SK-N-SH treated with all-trans-retinoic acid at 6 μM for 48 hours (cell line): ENCODE results near the gene GAK.

Experiments
- ATAC-seq: fragments of 200-7000 bp; cut with Tn5 transposase; 3 replicates; pipeline ENCODE4 v1.9.1; 2020; ENCODE audit warnings: mild to moderate bottlenecking, moderate library complexity
- ARNTL ChIP-seq: fragments of 450-650 bp; formaldehyde crosslinking; IDR thresholded peaks from 2 replicates; pipeline ENCODE4 v1.5.0; 2020; ENCODE audit warnings: low read depth, mild to moderate bottlenecking, moderate library complexity, borderline replicate concordance
- BACH2 ChIP-seq: fragments of 250-450 bp; sonication (Bioruptor Pico); IDR thresholded peaks from 2 replicates; pipeline ENCODE4 v1.9.0; 2021; ENCODE audit warnings: mild to moderate bottlenecking, borderline replicate concordance
- CSDC2 ChIP-seq: fragments of 250-450 bp; sonication (Bioruptor Pico); IDR thresholded peaks from 2 replicates; pipeline ENCODE4 v1.5.0; 2020; ENCODE audit warnings: mild to moderate bottlenecking, moderate library complexity
- ESRRG ChIP-seq: fragments of 250-450 bp; sonication (Bioruptor Pico); IDR thresholded peaks from 2 replicates; pipeline ENCODE4 v1.6.1; 2021; ENCODE audit warnings: mild to moderate bottlenecking
- GLIS3 ChIP-seq: fragments of 250-450 bp; sonication (Bioruptor Pico); IDR thresholded peaks from 2 replicates; pipeline ENCODE4 v1.5.0; 2020; ENCODE audit warnings: mild to moderate bottlenecking, moderate library complexity
- ISL1 ChIP-seq: fragments of 250-450 bp; sonication (Bioruptor Pico); IDR thresholded peaks from 2 replicates; pipeline ENCODE4 v2.1.2; 2022; ENCODE audit warnings: mild to moderate bottlenecking, moderate library complexity
- OSR1 ChIP-seq: fragments of 250-450 bp; sonication (Bioruptor Pico); IDR thresholded peaks from 2 replicates; pipeline ENCODE4 v1.8.0; 2022; ENCODE audit warnings: moderate library complexity, mild to moderate bottlenecking, inconsistent platforms
- PATZ1 ChIP-seq: fragments of 250-450 bp; sonication (Bioruptor Pico); IDR thresholded peaks from 2 replicates; pipeline ENCODE4 v1.8.0; 2020; ENCODE audit warnings: mild to moderate bottlenecking, moderate library complexity, borderline replicate concordance
- PPARA ChIP-seq: fragments of 250-450 bp; sonication (Bioruptor Pico); IDR thresholded peaks from 2 replicates; pipeline ENCODE4 v1.5.0; 2020; ENCODE audit warnings: mild to moderate bottlenecking, borderline replicate concordance
- RARB ChIP-seq: fragments of 250-450 bp; sonication (Bioruptor Pico); IDR thresholded peaks from 2 replicates; pipeline ENCODE4 v1.8.0; 2021; ENCODE audit warnings: mild to moderate bottlenecking, moderate library complexity
- SNAI2 ChIP-seq: fragments of 250-450 bp; sonication (Bioruptor Pico); IDR thresholded peaks from 2 replicates; pipeline ENCODE4 v1.5.0; 2020; ENCODE audit warnings: mild to moderate bottlenecking, moderate library complexity
- TCF4 ChIP-seq: fragments of 250-450 bp; sonication (Bioruptor Pico); IDR thresholded peaks from 2 replicates; pipeline ENCODE4 v1.8.0; 2021; ENCODE audit warnings: mild to moderate bottlenecking, moderate library complexity, borderline replicate concordance
- TOX ChIP-seq: fragments of 250-450 bp; sonication (Bioruptor Pico); IDR thresholded peaks from 2 replicates; pipeline ENCODE4 v1.8.0; 2021; ENCODE audit warnings: mild to moderate bottlenecking, moderate library complexity, borderline replicate concordance
- TSHZ2 ChIP-seq: fragments of 250-450 bp; sonication (Bioruptor Pico); IDR thresholded peaks from 2 replicates; pipeline ENCODE4 v1.5.0; 2020; ENCODE audit warnings: mild to moderate bottlenecking, moderate library complexity
- ZC3H10 ChIP-seq: fragments of 250-450 bp; sonication (Bioruptor Pico); IDR thresholded peaks from 2 replicates; pipeline ENCODE4 v1.5.1; 2021; ENCODE audit warnings: mild to moderate bottlenecking, moderate library complexity
- ZFP3 ChIP-seq: fragments of 250-450 bp; sonication (Bioruptor Pico); IDR thresholded peaks from 2 replicates; pipeline ENCODE4 v1.5.0; 2020; ENCODE audit warnings: mild to moderate bottlenecking, moderate library complexity
- ZFP30 ChIP-seq: fragments of 450-650 bp; formaldehyde crosslinking; IDR thresholded peaks from 2 replicates; pipeline ENCODE4 v1.5.0; 2022; ENCODE audit warnings: mild to moderate bottlenecking, moderate library complexity
- ZNF565 ChIP-seq: fragments of 450-650 bp; formaldehyde crosslinking; conservative IDR thresholded peaks from 2 replicates; pipeline ENCODE4 v1.5.0; 2020; ENCODE audit warnings: low read depth, mild to moderate bottlenecking, moderate library complexity
- ZNF70 ChIP-seq: fragments of 450-650 bp; formaldehyde crosslinking; IDR thresholded peaks from 2 replicates; pipeline ENCODE4 v1.5.0; 2020; ENCODE audit warnings: mild to moderate bottlenecking, moderate library complexity
- ZNF8 ChIP-seq: fragments of 450-650 bp; formaldehyde crosslinking; IDR thresholded peaks from 2 replicates; pipeline ENCODE4 v1.5.0; 2020; ENCODE audit warnings: mild to moderate bottlenecking, moderate library complexity
- TF ChIP-seq, protein P1 (sequence below): fragments of 250-450 bp; sonication (Bioruptor Pico); IDR thresholded peaks from 2 replicates; pipeline ENCODE4 v1.8.0; 2021; ENCODE audit warnings: low read depth, mild to moderate bottlenecking, moderate library complexity, borderline replicate concordance
- TF ChIP-seq, protein P2 (sequence below): fragments of 250-450 bp; sonication (Bioruptor Pico); IDR thresholded peaks from 2 replicates; pipeline ENCODE4 v1.5.1; 2021; ENCODE audit warnings: mild to moderate bottlenecking, moderate library complexity
- TF ChIP-seq, protein P3 (sequence below): fragments of 250-450 bp; sonication (Bioruptor Pico); IDR thresholded peaks from 2 replicates; pipeline ENCODE4 v1.5.1; 2020; ENCODE audit warnings: low read depth, mild to moderate bottlenecking, moderate library complexity

GAK gene

DNA sequence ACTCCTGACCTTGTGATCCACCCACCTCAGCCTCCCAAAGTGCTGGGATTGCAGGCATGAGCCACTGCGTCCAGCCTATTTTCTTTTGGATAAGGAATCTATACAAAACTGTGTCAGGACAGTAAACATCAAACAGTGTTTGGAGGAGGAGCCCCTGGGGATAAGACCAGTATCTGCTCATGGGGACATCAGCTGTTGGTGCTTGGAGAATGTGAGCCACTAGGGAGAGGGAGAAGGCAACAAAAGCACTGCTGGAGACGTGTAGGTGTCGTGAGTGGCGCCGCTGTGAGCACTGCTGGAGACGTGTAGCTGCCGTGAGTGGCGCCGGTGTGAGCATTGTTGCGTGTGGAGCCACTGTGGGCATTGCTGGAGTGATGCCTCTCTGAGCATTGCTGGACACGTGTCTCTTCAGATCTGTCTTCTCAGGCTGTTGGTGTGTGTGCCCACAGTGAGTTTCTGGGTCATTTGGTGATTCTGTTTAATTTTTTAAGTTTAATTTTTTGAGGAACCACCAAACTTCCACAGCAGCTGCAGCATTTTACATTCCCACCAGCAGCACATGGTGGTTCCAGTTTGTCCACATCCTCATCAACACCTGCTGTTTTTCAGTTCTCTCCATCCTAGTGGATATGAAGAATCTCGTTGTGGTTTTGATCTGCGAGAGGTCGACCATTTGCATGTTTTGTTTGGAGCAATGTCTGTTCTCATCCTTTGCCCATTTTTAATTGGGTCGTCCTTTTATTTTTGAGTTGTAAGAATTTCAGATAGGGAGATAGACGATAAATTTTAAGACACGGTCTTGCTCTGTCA lies 22.3 kb upstream of the GAK start:
- no peak for ATAC-seq
- no peak for TF ChIP-seq ZC3H10
- TF ChIP-seq ZNF70: no peak
- TF ChIP-seq ISL1 (CRISPR knock-in tag): no peak
- no peak for TF ChIP-seq PATZ1
- no peak for TF ChIP-seq CSDC2
- no peak for TF ChIP-seq PPARA (CRISPR knock-in tag)
- TF ChIP-seq, protein P1, sequence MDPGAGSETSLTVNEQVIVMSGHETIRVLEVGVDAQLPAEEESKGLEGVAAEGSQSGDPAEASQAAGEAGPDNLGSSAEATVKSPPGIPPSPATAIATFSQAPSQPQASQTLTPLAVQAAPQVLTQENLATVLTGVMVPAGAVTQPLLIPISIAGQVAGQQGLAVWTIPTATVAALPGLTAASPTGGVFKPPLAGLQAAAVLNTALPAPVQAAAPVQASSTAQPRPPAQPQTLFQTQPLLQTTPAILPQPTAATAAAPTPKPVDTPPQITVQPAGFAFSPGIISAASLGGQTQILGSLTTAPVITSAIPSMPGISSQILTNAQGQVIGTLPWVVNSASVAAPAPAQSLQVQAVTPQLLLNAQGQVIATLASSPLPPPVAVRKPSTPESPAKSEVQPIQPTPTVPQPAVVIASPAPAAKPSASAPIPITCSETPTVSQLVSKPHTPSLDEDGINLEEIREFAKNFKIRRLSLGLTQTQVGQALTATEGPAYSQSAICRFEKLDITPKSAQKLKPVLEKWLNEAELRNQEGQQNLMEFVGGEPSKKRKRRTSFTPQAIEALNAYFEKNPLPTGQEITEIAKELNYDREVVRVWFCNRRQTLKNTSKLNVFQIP: no peak
- no peak for TF ChIP-seq OSR1
- no peak for TF ChIP-seq TCF4 (CRISPR knock-in tag)
- no peak for TF ChIP-seq ZFP3
- TF ChIP-seq TOX: no peak
- TF ChIP-seq ESRRG: no peak
- no peak for TF ChIP-seq SNAI2 (CRISPR knock-in tag)
- no peak for TF ChIP-seq ARNTL (CRISPR knock-in tag)
- TF ChIP-seq BACH2 (CRISPR knock-in tag): no peak
- TF ChIP-seq, protein P2, sequence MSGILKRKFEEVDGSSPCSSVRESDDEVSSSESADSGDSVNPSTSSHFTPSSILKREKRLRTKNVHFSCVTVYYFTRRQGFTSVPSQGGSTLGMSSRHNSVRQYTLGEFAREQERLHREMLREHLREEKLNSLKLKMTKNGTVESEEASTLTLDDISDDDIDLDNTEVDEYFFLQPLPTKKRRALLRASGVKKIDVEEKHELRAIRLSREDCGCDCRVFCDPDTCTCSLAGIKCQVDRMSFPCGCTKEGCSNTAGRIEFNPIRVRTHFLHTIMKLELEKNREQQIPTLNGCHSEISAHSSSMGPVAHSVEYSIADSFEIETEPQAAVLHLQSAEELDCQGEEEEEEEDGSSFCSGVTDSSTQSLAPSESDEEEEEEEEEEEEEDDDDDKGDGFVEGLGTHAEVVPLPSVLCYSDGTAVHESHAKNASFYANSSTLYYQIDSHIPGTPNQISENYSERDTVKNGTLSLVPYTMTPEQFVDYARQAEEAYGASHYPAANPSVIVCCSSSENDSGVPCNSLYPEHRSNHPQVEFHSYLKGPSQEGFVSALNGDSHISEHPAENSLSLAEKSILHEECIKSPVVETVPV (CRISPR knock-in tag): no peak
- no peak for TF ChIP-seq GLIS3
- no peak for TF ChIP-seq ZNF8 (CRISPR knock-in tag)
- TF ChIP-seq, protein P3, sequence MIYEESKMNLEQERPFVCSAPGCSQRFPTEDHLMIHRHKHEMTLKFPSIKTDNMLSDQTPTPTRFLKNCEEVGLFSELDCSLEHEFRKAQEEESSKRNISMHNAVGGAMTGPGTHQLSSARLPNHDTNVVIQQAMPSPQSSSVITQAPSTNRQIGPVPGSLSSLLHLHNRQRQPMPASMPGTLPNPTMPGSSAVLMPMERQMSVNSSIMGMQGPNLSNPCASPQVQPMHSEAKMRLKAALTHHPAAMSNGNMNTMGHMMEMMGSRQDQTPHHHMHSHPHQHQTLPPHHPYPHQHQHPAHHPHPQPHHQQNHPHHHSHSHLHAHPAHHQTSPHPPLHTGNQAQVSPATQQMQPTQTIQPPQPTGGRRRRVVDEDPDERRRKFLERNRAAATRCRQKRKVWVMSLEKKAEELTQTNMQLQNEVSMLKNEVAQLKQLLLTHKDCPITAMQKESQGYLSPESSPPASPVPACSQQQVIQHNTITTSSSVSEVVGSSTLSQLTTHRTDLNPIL: no peak

DNA sequence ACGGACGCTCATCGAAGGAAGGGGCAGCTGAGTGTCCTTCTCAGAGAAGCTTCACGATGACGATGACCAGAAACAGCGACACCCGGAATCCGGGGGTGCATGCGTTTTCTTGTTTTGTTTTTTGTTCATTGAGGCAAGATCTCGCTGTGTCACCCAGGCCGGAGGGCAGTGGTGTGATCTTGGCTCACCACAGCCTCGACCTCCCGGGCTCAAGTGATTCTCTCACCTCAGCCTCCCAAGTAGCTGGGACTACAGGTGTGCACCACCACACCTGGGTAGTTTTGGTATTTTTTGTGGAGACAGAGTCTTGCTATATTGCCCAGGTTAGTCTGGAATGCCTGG lies 21.4 kb upstream of the GAK start:
- ATAC-seq: no peak
- TF ChIP-seq CSDC2: no peak
- no peak for TF ChIP-seq ZNF565 (CRISPR knock-in tag)
- TF ChIP-seq ZFP30: no peak
- TF ChIP-seq BACH2 (CRISPR knock-in tag): no peak
- TF ChIP-seq SNAI2 (CRISPR knock-in tag): no peak
- TF ChIP-seq, all 23 proteins: peak for 0

DNA sequence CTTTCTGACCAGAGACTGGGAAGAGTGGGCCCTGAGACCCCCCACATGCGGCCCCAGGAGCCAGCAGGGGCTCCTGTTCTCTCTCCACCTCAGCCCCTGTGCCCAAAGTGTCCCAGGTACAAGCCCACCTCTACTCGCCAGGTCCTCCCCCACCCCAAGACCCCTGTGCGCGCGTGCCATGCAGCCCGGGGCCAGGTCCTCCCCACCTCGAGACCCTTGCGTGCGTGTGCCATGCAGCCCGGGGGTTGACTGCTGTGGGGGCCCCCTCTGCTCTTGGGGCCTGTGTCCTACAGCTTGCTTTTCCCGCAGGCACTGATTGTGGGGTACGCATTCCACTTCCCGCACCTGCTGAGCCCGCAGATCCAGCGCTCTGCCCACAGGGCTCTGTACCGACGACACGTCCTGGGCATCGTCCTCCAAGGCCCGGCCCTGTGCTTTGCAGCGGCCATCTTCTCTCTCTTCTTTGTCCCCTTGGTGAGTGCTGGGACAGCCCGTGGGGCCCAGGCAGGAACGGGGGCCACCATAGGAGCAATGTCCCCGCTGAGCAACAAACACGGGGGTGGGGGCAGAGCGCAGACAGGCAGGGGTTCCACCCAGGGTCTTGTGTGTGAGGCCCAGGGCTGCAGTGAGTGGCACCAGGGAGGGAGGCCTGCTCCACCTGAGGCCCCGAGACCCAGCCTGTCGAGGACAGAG lies 20.9 kb upstream of the GAK start:
- TF ChIP-seq GLIS3: no peak
- no peak for TF ChIP-seq RARB (CRISPR knock-in tag)
- no peak for TF ChIP-seq ZNF565 (CRISPR knock-in tag)
- TF ChIP-seq TSHZ2 (CRISPR knock-in tag): no peak
- no peak for ATAC-seq
